ENCODE measurements around the gene FAM217A.

Gene FAM217A

DNA sequence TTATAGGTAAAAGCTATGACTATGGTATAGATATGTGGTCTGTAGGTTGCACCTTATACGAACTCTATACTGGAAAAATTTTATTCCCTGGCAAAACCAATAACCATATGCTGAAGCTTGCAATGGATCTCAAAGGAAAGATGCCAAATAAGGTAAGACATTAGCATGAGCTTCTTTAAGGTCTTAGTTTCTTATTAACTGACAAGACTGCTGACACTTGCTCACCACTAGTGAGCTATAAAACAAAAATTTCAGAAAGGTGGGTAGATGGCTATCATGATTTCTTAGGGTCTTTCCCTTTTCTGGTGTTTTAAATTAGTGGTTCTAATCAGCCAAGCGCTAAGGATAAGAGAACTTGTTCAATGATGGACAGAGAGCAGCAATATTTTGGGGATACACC is 21.9 kb downstream of the FAM217A start:
- Histone ChIP-seq H3K27me3 (ENCODE audit: insufficient read depth, poor library complexity, severe bottlenecking) (no peaks in the 10 kb centered on the region), H3K36me3 (ENCODE audit: low read depth) (peaks cover 94% of the 10 kb centered on the region), H3K4me3 (ENCODE audit: severe bottlenecking) (no peak overlapping the region), H3K9me3 (ENCODE audit: severe bottlenecking) (no peaks in the 10 kb centered on the region), H3K4me1 (ENCODE audit: insufficient read depth, poor library complexity, severe bottlenecking) (peaks cover 33% of the 10 kb centered on the region), H3K27ac (ENCODE audit: poor library complexity, severe bottlenecking) (peak overlapping the region; percentile 97)
- TF ChIP-seq, protein P1, sequence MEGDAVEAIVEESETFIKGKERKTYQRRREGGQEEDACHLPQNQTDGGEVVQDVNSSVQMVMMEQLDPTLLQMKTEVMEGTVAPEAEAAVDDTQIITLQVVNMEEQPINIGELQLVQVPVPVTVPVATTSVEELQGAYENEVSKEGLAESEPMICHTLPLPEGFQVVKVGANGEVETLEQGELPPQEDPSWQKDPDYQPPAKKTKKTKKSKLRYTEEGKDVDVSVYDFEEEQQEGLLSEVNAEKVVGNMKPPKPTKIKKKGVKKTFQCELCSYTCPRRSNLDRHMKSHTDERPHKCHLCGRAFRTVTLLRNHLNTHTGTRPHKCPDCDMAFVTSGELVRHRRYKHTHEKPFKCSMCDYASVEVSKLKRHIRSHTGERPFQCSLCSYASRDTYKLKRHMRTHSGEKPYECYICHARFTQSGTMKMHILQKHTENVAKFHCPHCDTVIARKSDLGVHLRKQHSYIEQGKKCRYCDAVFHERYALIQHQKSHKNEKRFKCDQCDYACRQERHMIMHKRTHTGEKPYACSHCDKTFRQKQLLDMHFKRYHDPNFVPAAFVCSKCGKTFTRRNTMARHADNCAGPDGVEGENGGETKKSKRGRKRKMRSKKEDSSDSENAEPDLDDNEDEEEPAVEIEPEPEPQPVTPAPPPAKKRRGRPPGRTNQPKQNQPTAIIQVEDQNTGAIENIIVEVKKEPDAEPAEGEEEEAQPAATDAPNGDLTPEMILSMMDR (IDR thresholded peaks at IDR 0.05; ENCODE audit: poor library complexity, severe bottlenecking) = no peak
- DNase-seq (ENCODE audit: low spot score) = no peak
- no peak for ATAC-seq (ENCODE audit: low read depth)

DNA sequence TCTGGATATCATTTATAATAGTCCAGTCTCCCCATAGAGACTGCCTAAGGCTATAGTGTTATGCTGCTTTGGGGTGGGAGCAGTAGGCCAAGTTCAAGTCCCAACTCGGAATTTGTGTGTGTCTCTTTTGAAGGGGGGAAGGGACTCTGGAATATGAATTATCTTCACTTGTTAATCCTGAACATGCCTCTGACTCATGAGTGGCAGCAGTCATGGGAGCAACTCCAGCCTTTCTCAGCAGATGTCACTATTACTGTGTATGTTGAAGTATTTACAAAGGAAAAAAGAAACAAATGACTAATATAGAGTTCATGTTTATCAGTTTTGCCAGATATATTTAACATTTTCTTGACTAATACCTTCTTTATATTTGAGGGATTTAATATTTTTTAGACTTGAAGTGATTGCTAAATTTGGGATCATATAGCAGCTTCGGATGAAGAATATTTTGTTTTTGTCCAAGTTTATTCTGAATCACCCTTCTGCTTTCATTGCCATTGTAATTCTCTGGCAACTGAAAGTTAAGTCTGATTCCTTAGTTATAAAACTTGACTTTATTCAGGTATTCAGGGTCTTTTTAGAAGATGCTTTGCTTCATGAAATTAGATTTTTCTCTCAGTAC is 23.4 kb downstream of the FAM217A start:
- Histone ChIP-seq H3K36me3 (ENCODE audit: low read depth) (peaks cover 94% of the 10 kb centered on the region), H3K9me3 (ENCODE audit: severe bottlenecking) (no peaks in the 10 kb centered on the region), H3K4me1 (ENCODE audit: insufficient read depth, poor library complexity, severe bottlenecking) (peaks cover 33% of the 10 kb centered on the region), H3K27ac (ENCODE audit: poor library complexity, severe bottlenecking) (peak overlapping the region; percentile 26), H3K27me3 (ENCODE audit: insufficient read depth, poor library complexity, severe bottlenecking) (no peaks in the 10 kb centered on the region), H3K4me3 (ENCODE audit: severe bottlenecking) (no peak overlapping the region)
- ATAC-seq (ENCODE audit: low read depth) (peak; percentile 59), DNase-seq (ENCODE audit: low spot score) (no peak)
- TF ChIP-seq, protein P1 (IDR thresholded peaks at IDR 0.05; ENCODE audit: poor library complexity, severe bottlenecking) = peak; percentile 89

DNA sequence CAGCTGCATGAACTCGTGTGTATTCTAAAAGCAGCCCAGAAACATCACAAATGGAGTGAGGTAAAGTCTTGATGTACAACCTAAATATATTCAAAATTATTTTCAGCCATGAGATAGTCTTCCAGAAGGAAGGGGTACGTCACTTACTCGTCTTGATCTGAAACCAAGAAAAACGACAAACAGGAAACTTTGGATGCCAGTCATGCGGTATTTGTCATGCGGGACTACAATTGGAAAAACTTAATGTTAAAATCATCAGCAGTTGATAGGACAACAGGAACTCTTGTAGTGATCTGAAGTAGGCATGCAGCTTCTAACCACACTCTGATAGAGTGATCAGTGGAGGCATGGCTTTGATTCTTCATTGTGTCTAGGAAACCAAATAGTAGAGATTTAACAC is 29.7 kb downstream of the FAM217A start:
- Histone ChIP-seq H3K9me3 (ENCODE audit: severe bottlenecking) (no peaks in the 10 kb centered on the region), H3K27ac (ENCODE audit: poor library complexity, severe bottlenecking) (no peak overlapping the region), H3K36me3 (ENCODE audit: low read depth) (peaks cover 95% of the 10 kb centered on the region), H3K4me3 (ENCODE audit: severe bottlenecking) (no peak overlapping the region), H3K4me1 (ENCODE audit: insufficient read depth, poor library complexity, severe bottlenecking) (no peaks in the 10 kb centered on the region), H3K27me3 (ENCODE audit: insufficient read depth, poor library complexity, severe bottlenecking) (no peaks in the 10 kb centered on the region)
- DNase-seq (ENCODE audit: low spot score) (no peak), ATAC-seq (ENCODE audit: low read depth) (no peak)
- TF ChIP-seq, protein P1 (IDR thresholded peaks at IDR 0.05; ENCODE audit: poor library complexity, severe bottlenecking) = no peak

DNA sequence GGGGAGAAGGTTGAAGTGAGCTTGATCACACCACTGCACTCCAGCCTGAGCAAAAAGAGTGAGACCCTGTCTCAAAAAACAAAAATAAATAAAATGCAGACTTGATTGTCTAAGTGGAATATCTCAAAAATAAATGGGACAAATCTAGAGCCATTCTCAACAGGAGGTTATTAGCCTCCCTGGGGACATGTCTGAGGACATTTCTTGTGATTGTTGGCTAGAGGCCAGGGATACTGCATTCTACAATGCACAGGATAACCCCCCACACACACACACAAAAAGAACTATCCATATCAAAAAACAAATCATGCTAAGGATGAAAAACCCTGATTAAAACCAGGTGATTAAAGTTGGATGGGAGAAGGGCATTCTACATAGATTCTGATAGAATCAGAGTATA is 37.5 kb downstream of the FAM217A start:
- Histone ChIP-seq H3K4me3 (ENCODE audit: severe bottlenecking) (no peak overlapping the region), H3K27ac (ENCODE audit: poor library complexity, severe bottlenecking) (no peak overlapping the region), H3K27me3 (ENCODE audit: insufficient read depth, poor library complexity, severe bottlenecking) (no peaks in the 10 kb centered on the region), H3K4me1 (ENCODE audit: insufficient read depth, poor library complexity, severe bottlenecking) (no peaks in the 10 kb centered on the region), H3K9me3 (ENCODE audit: severe bottlenecking) (no peaks in the 10 kb centered on the region), H3K36me3 (ENCODE audit: low read depth) (peaks cover 95% of the 10 kb centered on the region)
- ATAC-seq (ENCODE audit: low read depth) (no peak), DNase-seq (ENCODE audit: low spot score) (no peak)
- TF ChIP-seq, protein P1 (IDR thresholded peaks at IDR 0.05; ENCODE audit: poor library complexity, severe bottlenecking) = no peak

DNA sequence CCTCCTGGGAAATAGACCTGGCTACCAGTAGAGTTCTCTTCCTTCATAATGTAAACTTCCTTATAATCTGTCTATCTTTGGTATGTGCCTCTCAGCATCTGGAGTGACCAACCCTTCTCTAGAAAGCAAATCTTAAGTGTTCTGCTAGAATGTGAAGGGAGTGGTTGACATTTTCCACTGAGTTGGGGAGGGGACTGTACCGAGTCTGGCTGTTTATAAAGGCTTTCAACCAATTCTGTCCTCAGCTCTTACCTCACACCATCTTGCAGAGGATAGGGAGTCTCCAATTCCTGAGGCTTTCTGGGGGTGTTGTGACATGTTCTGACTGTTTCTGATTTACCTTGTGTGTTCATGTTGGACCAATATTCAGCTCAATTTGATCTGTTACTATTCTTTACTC is 39.6 kb downstream of the FAM217A start:
- TF ChIP-seq, protein P1 (IDR thresholded peaks at IDR 0.05; ENCODE audit: poor library complexity, severe bottlenecking) = no peak
- Histone ChIP-seq H3K9me3 (ENCODE audit: severe bottlenecking) (no peaks in the 10 kb centered on the region), H3K4me1 (ENCODE audit: insufficient read depth, poor library complexity, severe bottlenecking) (no peaks in the 10 kb centered on the region), H3K36me3 (ENCODE audit: low read depth) (peaks cover 86% of the 10 kb centered on the region), H3K27ac (ENCODE audit: poor library complexity, severe bottlenecking) (no peak overlapping the region), H3K4me3 (ENCODE audit: severe bottlenecking) (no peak overlapping the region), H3K27me3 (ENCODE audit: insufficient read depth, poor library complexity, severe bottlenecking) (no peaks in the 10 kb centered on the region)
- DNase-seq (ENCODE audit: low spot score) = no peak
- ATAC-seq (ENCODE audit: low read depth) = no peak

Measured in RWPE2 (cell line).